ENCODE data around the gene TAAR9.
A peak's percentile ranks its signal among the peaks of the same experiment; 100 is the strongest.

Gene TAAR9

GRCh38 chr6:132511210-132511830 is 26.8 kb upstream of the TAAR9 start:
- H2AFZ ChIP-seq (ENCODE audit: low read depth, low read length), result no peak overlapping the region
- H3K27me3 ChIP-seq (ENCODE audit: low read depth, low read length), result no peaks in the 10 kb centered on the region
- H3K4me3 ChIP-seq (ENCODE audit: low read length), result peak overlapping the region; percentile 91
- no peaks in the 10 kb centered on the region for H3K9me3 ChIP-seq (ENCODE audit: insufficient read depth, low read length)
- peaks cover 60% of the 10 kb centered on the region for H3K79me2 ChIP-seq (ENCODE audit: low read length)
- no peak for TF ChIP-seq CTCF (IDR thresholded peaks at IDR 0.05; ENCODE audit: low read depth, low read length)
- TF ChIP-seq EZH2phosphoT487 (IDR thresholded peaks at IDR 0.05; ENCODE audit: low read depth), result no peak
- H3K9ac ChIP-seq (ENCODE audit: low read length), result peak overlapping the region; percentile 74
- H3K4me2 ChIP-seq (ENCODE audit: low read length), result peak overlapping the region; percentile 93
- peaks cover 25% of the 10 kb centered on the region for H3K36me3 ChIP-seq (replicated peaks; ENCODE audit: low read depth, low read length)
- peaks cover 37% of the 10 kb centered on the region for H4K20me1 ChIP-seq (ENCODE audit: insufficient read depth, low read length)
- H3K4me1 ChIP-seq (ENCODE audit: low read length), result peaks cover 35% of the 10 kb centered on the region
- peak overlapping the region; percentile 82 for H3K27ac ChIP-seq (ENCODE audit: low read length)

DNA sequence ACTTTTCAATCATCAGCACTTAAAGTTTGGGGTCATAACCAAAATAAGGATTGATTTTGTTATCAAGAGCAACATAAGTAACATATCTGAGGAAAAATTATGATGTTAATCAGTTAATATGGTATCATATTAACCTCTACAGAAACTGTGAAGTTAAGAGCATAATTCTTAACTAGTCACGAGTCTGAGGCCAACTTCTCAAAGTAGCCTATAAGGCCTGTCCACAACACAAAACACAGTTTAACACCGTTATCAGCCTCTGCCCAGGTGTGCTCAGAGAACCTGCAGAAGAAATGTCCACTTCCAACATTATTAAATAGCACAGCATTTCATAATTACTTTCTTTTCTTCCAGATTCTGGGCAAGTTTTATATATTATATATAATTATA is 26.3 kb upstream of the TAAR9 start:
- H3K4me2 ChIP-seq (ENCODE audit: low read length), result peak overlapping the region; percentile 93
- H3K4me1 ChIP-seq (ENCODE audit: low read length), result peaks cover 30% of the 10 kb centered on the region
- TF ChIP-seq CTCF (IDR thresholded peaks at IDR 0.05; ENCODE audit: low read depth, low read length) (no peak), EZH2phosphoT487 (IDR thresholded peaks at IDR 0.05; ENCODE audit: low read depth) (no peak)

DNA sequence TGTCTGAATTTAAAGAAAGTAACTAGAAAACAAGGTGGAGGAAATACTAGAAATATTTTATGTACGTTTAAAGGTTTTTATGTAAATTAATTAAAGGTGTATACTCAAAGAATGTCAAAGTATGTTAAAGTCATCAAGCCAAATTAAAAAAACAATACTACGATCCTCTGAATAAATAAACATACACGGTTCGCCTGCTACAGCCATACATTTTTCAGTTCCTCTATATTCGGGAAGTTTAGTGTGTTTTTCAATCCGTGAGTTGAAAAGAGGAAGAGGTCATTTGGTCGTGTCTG is 25.8 kb upstream of the TAAR9 start:
- H3K27ac ChIP-seq (ENCODE audit: low read length), result peak overlapping the region; percentile 82
- H3K9ac ChIP-seq (ENCODE audit: low read length), result peak overlapping the region; percentile 74
- H3K79me2 ChIP-seq (ENCODE audit: low read length), result peaks cover 50% of the 10 kb centered on the region
- TF ChIP-seq CTCF (IDR thresholded peaks at IDR 0.05; ENCODE audit: low read depth, low read length) (no peak), EZH2phosphoT487 (IDR thresholded peaks at IDR 0.05; ENCODE audit: low read depth) (no peak)
- no peak overlapping the region for H2AFZ ChIP-seq (ENCODE audit: low read depth, low read length)
- H4K20me1 ChIP-seq (ENCODE audit: insufficient read depth, low read length), result peaks cover 29% of the 10 kb centered on the region
- H3K4me1 ChIP-seq (ENCODE audit: low read length), result peaks cover 29% of the 10 kb centered on the region
- H3K4me3 ChIP-seq (ENCODE audit: low read length), result peak overlapping the region; percentile 91
- H3K9me3 ChIP-seq (ENCODE audit: insufficient read depth, low read length), result no peaks in the 10 kb centered on the region
- H3K27me3 ChIP-seq (ENCODE audit: low read depth, low read length), result no peaks in the 10 kb centered on the region
- peaks cover 19% of the 10 kb centered on the region for H3K36me3 ChIP-seq (replicated peaks; ENCODE audit: low read depth, low read length)
- H3K4me2 ChIP-seq (ENCODE audit: low read length), result peak overlapping the region; percentile 93

More for the DNA sequence above, 26.3 kb upstream of the TAAR9 start:
- peak overlapping the region; percentile 82 for H3K27ac ChIP-seq (ENCODE audit: low read length)
- H4K20me1 ChIP-seq (ENCODE audit: insufficient read depth, low read length), result peaks cover 33% of the 10 kb centered on the region
- no peak overlapping the region for H2AFZ ChIP-seq (ENCODE audit: low read depth, low read length)
- H3K9me3 ChIP-seq (ENCODE audit: insufficient read depth, low read length), result no peaks in the 10 kb centered on the region
- H3K9ac ChIP-seq (ENCODE audit: low read length), result peak overlapping the region; percentile 74
- H3K4me3 ChIP-seq (ENCODE audit: low read length), result peak overlapping the region; percentile 91
- H3K79me2 ChIP-seq (ENCODE audit: low read length), result peaks cover 55% of the 10 kb centered on the region
- no peaks in the 10 kb centered on the region for H3K27me3 ChIP-seq (ENCODE audit: low read depth, low read length)
- H3K36me3 ChIP-seq (replicated peaks; ENCODE audit: low read depth, low read length), result peaks cover 23% of the 10 kb centered on the region

GRCh38 chr6:132512638-132513632 is 25.1 kb upstream of the TAAR9 start, which contains the start of gene STX7:
Gene STX7, minus strand, starts transcription at chr6:132513116. Its CDS starts 9,586 bp downstream, at chr6:132503530.
- Histone ChIP-seq H3K4me3 (ENCODE audit: low read length) (peak within 1 kb of the TSS; percentile 91), H3K9ac (ENCODE audit: low read length) (peak within 1 kb of the TSS; percentile 74), H3K27ac (ENCODE audit: low read length) (peak within 1 kb of the TSS; percentile 82), H3K4me2 (ENCODE audit: low read length) (peak within 1 kb of the TSS; percentile 93), H4K20me1 (ENCODE audit: insufficient read depth, low read length) (peaks cover 22% of the 10 kb centered on the region), H3K79me2 (ENCODE audit: low read length) (peaks cover 44% of the 10 kb centered on the region), H3K36me3 (replicated peaks; ENCODE audit: low read depth, low read length) (peaks cover 12% of the 10 kb centered on the region), H2AFZ (ENCODE audit: low read depth, low read length) (peak within 1 kb of the TSS; percentile 69), H3K27me3 (ENCODE audit: low read depth, low read length) (no peaks in the 10 kb centered on the region), H3K9me3 (ENCODE audit: insufficient read depth, low read length) (no peaks in the 10 kb centered on the region), H3K4me1 (ENCODE audit: low read length) (peaks cover 29% of the 10 kb centered on the region)
- no peak for TF ChIP-seq CTCF (IDR thresholded peaks at IDR 0.05; ENCODE audit: low read depth, low read length)
- no peak for TF ChIP-seq EZH2phosphoT487 (IDR thresholded peaks at IDR 0.05; ENCODE audit: low read depth)
